Measurements from ENCODE around the gene MFSD8.

The MFSD8 gene

DNA sequence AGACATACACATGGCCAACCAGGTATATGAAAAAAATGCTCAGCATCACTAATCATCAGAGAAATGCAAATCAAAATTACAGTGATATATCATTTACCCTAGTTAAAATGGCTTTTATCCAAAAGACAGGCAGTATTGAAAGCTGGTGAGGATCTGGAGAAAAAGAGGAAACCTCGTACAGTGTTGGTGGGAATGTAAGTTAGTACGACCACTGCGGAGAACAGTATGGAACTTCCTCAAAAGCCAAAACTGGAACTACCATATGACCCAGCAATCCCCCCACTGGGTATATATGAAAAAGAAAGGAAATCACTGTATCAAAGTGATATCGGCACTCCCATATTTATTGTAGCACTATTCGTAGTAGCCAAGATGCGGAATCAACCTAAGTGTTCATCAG lies 23.7 kb upstream of the MFSD8 start:
- no peak overlapping the region for H2BK15ac ChIP-seq (ENCODE audit: low read length)
- no peak overlapping the region for H2AK5ac ChIP-seq (ENCODE audit: low read depth, low read length)
- H3K36me3 ChIP-seq (replicated peaks in 1 of 2; ENCODE audit: control insufficient read depth in 2 of 2, insufficient read depth in 2 of 2, low read length in 2 of 2): peaks cover 0 to 30% of the 10 kb centered on the region in 2 donors
- no peak overlapping the region for H3K14ac ChIP-seq (ENCODE audit: low read length)
- H3K9ac ChIP-seq (ENCODE audit: low read depth, low read length, poor library complexity): no peak overlapping the region
- H2BK120ac ChIP-seq (ENCODE audit: low read depth, low read length): no peak overlapping the region
- DNase-seq (ENCODE audit: low spot score): no peak
- no peaks in the 10 kb centered on the region for H3K27me3 ChIP-seq (ENCODE audit: control insufficient read depth in 3 of 3, insufficient read depth in 3 of 3, low read depth in 1 of 3, low read length in 3 of 3)
- no peak overlapping the region for H3K27ac ChIP-seq (replicated peaks; ENCODE audit: low read length)
- no peak overlapping the region for H3K4me3 ChIP-seq (ENCODE audit: low read length in 2 of 2)
- no peak overlapping the region for H3K4ac ChIP-seq (ENCODE audit: low read length)
- no peaks in the 10 kb centered on the region for H3K79me1 ChIP-seq (ENCODE audit: low read depth, low read length)
- H3K4me1 ChIP-seq (ENCODE audit: control insufficient read depth in 2 of 2, insufficient read depth in 1 of 2, low read depth in 1 of 2, low read length in 2 of 2): no peaks in the 10 kb centered on the region
- H3K9me3 ChIP-seq (replicated peaks in 1 of 2; ENCODE audit: control insufficient read depth in 2 of 2, insufficient read depth in 1 of 2, low read depth in 1 of 2, low read length in 2 of 2): no peaks in the 10 kb centered on the region
- no peak overlapping the region for H3K23ac ChIP-seq (ENCODE audit: low read depth, low read length, poor library complexity)
- H4K91ac ChIP-seq (ENCODE audit: low read depth, low read length, poor library complexity): no peak overlapping the region
- no peak overlapping the region for H2BK12ac ChIP-seq (ENCODE audit: low read length)
- no peak overlapping the region for H4K8ac ChIP-seq (ENCODE audit: low read depth, low read length)
- H3K18ac ChIP-seq (ENCODE audit: low read length): no peak overlapping the region
- no peak overlapping the region for H3K4me2 ChIP-seq (ENCODE audit: insufficient read depth, low read length, poor library complexity, severe bottlenecking)
- no peak overlapping the region for H2BK5ac ChIP-seq (ENCODE audit: low read length)
- WGBS, 2 donors (ENCODE audit: extremely low coverage in 2 of 2, insufficient read length in 2 of 2, insufficient replicate concordance in 1 of 2): no CpG with 5 or more reads among the region's 6 CpGs
- no peak overlapping the region for H2AFZ ChIP-seq (ENCODE audit: low read length)

DNA sequence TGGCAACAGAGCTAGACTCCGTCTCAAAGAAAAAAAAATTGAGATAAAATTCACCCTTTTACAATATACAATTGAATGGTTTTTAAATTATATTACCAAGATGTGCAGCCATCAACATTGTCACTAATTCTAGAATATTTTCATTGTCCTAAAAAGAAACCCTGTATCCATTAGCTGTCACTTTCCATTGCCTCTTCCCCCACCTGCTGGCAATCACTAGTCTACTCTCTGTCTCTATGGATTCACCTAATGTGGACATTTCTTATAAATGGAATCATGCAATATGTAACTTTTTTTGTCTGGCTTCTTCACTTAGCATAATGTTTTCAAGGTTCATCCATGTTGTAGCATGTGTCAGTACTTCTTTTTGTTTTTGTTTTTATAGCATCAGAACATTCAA lies 21.0 kb upstream of the MFSD8 start:
- Histone ChIP-seq H3K27me3 (ENCODE audit: control insufficient read depth in 3 of 3, insufficient read depth in 3 of 3, low read depth in 1 of 3, low read length in 3 of 3) (no peaks in the 10 kb centered on the region), H3K9me3 (replicated peaks in 1 of 2; ENCODE audit: control insufficient read depth in 2 of 2, insufficient read depth in 1 of 2, low read depth in 1 of 2, low read length in 2 of 2) (no peaks in the 10 kb centered on the region), H2BK120ac (ENCODE audit: low read depth, low read length) (no peak overlapping the region), H3K4me1 (ENCODE audit: control insufficient read depth in 2 of 2, insufficient read depth in 1 of 2, low read depth in 1 of 2, low read length in 2 of 2) (no peaks in the 10 kb centered on the region), H3K4ac (ENCODE audit: low read length) (no peak overlapping the region), H3K79me1 (ENCODE audit: low read depth, low read length) (no peaks in the 10 kb centered on the region), H2BK15ac (ENCODE audit: low read length) (no peak overlapping the region), H2BK12ac (ENCODE audit: low read length) (no peak overlapping the region), H2AFZ (ENCODE audit: low read length) (no peak overlapping the region), H3K23ac (ENCODE audit: low read depth, low read length, poor library complexity) (no peak overlapping the region), H3K14ac (ENCODE audit: low read length) (no peak overlapping the region), H3K4me2 (ENCODE audit: insufficient read depth, low read length, poor library complexity, severe bottlenecking) (no peak overlapping the region), H2AK5ac (ENCODE audit: low read depth, low read length) (no peak overlapping the region), H4K91ac (ENCODE audit: low read depth, low read length, poor library complexity) (no peak overlapping the region), H3K4me3 (ENCODE audit: low read length in 2 of 2) (no peak overlapping the region), H3K18ac (ENCODE audit: low read length) (no peak overlapping the region), H3K9ac (ENCODE audit: low read depth, low read length, poor library complexity) (no peak overlapping the region), H4K8ac (ENCODE audit: low read depth, low read length) (no peak overlapping the region), H3K27ac (replicated peaks; ENCODE audit: low read length) (no peak overlapping the region), H3K36me3 (replicated peaks in 1 of 2; ENCODE audit: control insufficient read depth in 2 of 2, insufficient read depth in 2 of 2, low read length in 2 of 2) (peaks cover 0 to 30% of the 10 kb centered on the region in 2 donors), H2BK5ac (ENCODE audit: low read length) (no peak overlapping the region)
- no CpG with 5 or more reads among the region's 1 CpG for WGBS, 2 donors (ENCODE audit: extremely low coverage in 2 of 2, insufficient read length in 2 of 2, insufficient replicate concordance in 1 of 2)
- DNase-seq (ENCODE audit: low spot score): no peak

DNA sequence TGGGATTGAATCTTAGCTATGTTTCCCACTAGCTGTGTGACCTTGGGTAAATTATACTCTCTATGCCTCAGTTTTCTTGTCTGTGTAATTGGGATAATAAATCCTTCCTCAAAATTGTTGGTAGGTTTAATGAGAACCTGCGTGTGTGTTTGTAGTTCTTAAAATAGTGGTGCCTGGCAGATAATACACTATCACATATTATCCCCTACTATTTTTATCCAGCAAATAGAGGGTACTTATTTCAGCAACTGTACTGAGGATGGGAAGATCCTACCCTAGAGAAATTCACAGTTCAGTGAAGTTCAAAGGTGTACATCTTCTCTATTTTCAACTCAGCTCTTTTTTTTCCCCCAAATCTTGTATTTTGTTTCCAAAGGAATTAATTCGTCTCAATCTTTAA lies 17.5 kb upstream of the MFSD8 start:
- H3K27me3 ChIP-seq (ENCODE audit: control insufficient read depth in 3 of 3, insufficient read depth in 3 of 3, low read depth in 1 of 3, low read length in 3 of 3): no peaks in the 10 kb centered on the region
- H2BK12ac ChIP-seq (ENCODE audit: low read length): no peak overlapping the region
- DNase-seq (ENCODE audit: low spot score): no peak
- no peaks in the 10 kb centered on the region for H3K79me1 ChIP-seq (ENCODE audit: low read depth, low read length)
- no peaks in the 10 kb centered on the region for H3K4me1 ChIP-seq (ENCODE audit: control insufficient read depth in 2 of 2, insufficient read depth in 1 of 2, low read depth in 1 of 2, low read length in 2 of 2)
- H2BK120ac ChIP-seq (ENCODE audit: low read depth, low read length): no peak overlapping the region
- H3K4me2 ChIP-seq (ENCODE audit: insufficient read depth, low read length, poor library complexity, severe bottlenecking): no peak overlapping the region
- no peak overlapping the region for H2AFZ ChIP-seq (ENCODE audit: low read length)
- no peak overlapping the region for H2BK5ac ChIP-seq (ENCODE audit: low read length)
- no peak overlapping the region for H3K9ac ChIP-seq (ENCODE audit: low read depth, low read length, poor library complexity)
- no peaks in the 10 kb centered on the region for H3K9me3 ChIP-seq (replicated peaks in 1 of 2; ENCODE audit: control insufficient read depth in 2 of 2, insufficient read depth in 1 of 2, low read depth in 1 of 2, low read length in 2 of 2)
- WGBS, 2 donors (ENCODE audit: extremely low coverage in 2 of 2, insufficient read length in 2 of 2, insufficient replicate concordance in 1 of 2): no CpG with 5 or more reads among the region's 2 CpGs
- no peak overlapping the region for H3K23ac ChIP-seq (ENCODE audit: low read depth, low read length, poor library complexity)
- H4K8ac ChIP-seq (ENCODE audit: low read depth, low read length): no peak overlapping the region
- H3K4me3 ChIP-seq (ENCODE audit: low read length in 2 of 2): no peak overlapping the region
- no peak overlapping the region for H3K18ac ChIP-seq (ENCODE audit: low read length)
- H4K91ac ChIP-seq (ENCODE audit: low read depth, low read length, poor library complexity): no peak overlapping the region
- no peak overlapping the region for H2AK5ac ChIP-seq (ENCODE audit: low read depth, low read length)
- H2BK15ac ChIP-seq (ENCODE audit: low read length): no peak overlapping the region
- H3K14ac ChIP-seq (ENCODE audit: low read length): no peak overlapping the region
- H3K4ac ChIP-seq (ENCODE audit: low read length): no peak overlapping the region
- H3K27ac ChIP-seq (replicated peaks; ENCODE audit: low read length): no peak overlapping the region
- H3K36me3 ChIP-seq (replicated peaks in 1 of 2; ENCODE audit: control insufficient read depth in 2 of 2, insufficient read depth in 2 of 2, low read length in 2 of 2): peaks cover 0 to 14% of the 10 kb centered on the region in 2 donors

DNA sequence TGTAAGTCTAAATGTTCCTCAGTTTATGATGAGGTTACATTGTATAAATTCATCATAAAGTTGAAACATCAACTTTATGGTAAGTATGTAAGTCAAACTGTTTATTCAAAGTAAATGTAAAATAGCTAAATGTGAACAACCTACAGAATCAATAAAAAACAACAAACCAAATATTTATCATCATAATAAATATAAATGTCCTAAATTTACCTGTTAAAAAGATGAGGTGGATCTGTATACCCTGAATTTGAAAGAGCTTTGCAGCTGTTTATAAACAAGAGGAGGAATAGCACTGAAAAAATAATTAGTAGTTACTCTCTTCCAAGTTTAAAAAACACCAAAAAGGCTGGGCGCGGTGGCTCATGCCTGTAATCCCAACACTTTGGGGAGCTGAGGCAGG lies 14.0 kb upstream of the MFSD8 start:
- no CpG with 5 or more reads among the region's 2 CpGs for WGBS, 2 donors (ENCODE audit: extremely low coverage in 2 of 2, insufficient read length in 2 of 2, insufficient replicate concordance in 1 of 2)
- Histone ChIP-seq H3K79me1 (ENCODE audit: low read depth, low read length) (peaks cover 5% of the 10 kb centered on the region), H3K27ac (replicated peaks; ENCODE audit: low read length) (no peak overlapping the region), H3K23ac (ENCODE audit: low read depth, low read length, poor library complexity) (no peak overlapping the region), H2BK5ac (ENCODE audit: low read length) (no peak overlapping the region), H3K18ac (ENCODE audit: low read length) (no peak overlapping the region), H3K9ac (ENCODE audit: low read depth, low read length, poor library complexity) (no peak overlapping the region), H4K8ac (ENCODE audit: low read depth, low read length) (no peak overlapping the region), H3K9me3 (replicated peaks in 1 of 2; ENCODE audit: control insufficient read depth in 2 of 2, insufficient read depth in 1 of 2, low read depth in 1 of 2, low read length in 2 of 2) (no peaks in the 10 kb centered on the region), H3K4me1 (ENCODE audit: control insufficient read depth in 2 of 2, insufficient read depth in 1 of 2, low read depth in 1 of 2, low read length in 2 of 2) (no peaks in the 10 kb centered on the region), H3K14ac (ENCODE audit: low read length) (no peak overlapping the region), H2BK15ac (ENCODE audit: low read length) (no peak overlapping the region), H3K27me3 (ENCODE audit: control insufficient read depth in 3 of 3, insufficient read depth in 3 of 3, low read depth in 1 of 3, low read length in 3 of 3) (no peaks in the 10 kb centered on the region), H4K91ac (ENCODE audit: low read depth, low read length, poor library complexity) (no peak overlapping the region), H3K36me3 (replicated peaks in 1 of 2; ENCODE audit: control insufficient read depth in 2 of 2, insufficient read depth in 2 of 2, low read length in 2 of 2) (peaks cover 0 to 6% of the 10 kb centered on the region in 2 donors), H3K4me2 (ENCODE audit: insufficient read depth, low read length, poor library complexity, severe bottlenecking) (no peak overlapping the region), H2BK120ac (ENCODE audit: low read depth, low read length) (no peak overlapping the region), H2AFZ (ENCODE audit: low read length) (no peak overlapping the region), H3K4me3 (ENCODE audit: low read length in 2 of 2) (no peak overlapping the region), H3K4ac (ENCODE audit: low read length) (no peak overlapping the region), H2BK12ac (ENCODE audit: low read length) (no peak overlapping the region), H2AK5ac (ENCODE audit: low read depth, low read length) (no peak overlapping the region)
- DNase-seq (ENCODE audit: low spot score): no peak
